HG02970 (cell line): ENCODE measurements around the gene MYO10.
"Not testable (repeated sequence)": the region's sequence is repeated elsewhere in the genome, so short reads cannot be mapped to it uniquely, and the experiment has no call there.

Source experiments
- ATAC-seq: cut with Tn5 transposase; IDR thresholded peaks from one replicate; pipeline ENCODE4 v1.9.1; 2021; ENCODE audit warnings: mild to moderate bottlenecking, moderate library complexity, moderate number of reproducible peaks; ENCODE audit not compliant: unreplicated experiment, low FRiP score

The MYO10 gene

DNA sequence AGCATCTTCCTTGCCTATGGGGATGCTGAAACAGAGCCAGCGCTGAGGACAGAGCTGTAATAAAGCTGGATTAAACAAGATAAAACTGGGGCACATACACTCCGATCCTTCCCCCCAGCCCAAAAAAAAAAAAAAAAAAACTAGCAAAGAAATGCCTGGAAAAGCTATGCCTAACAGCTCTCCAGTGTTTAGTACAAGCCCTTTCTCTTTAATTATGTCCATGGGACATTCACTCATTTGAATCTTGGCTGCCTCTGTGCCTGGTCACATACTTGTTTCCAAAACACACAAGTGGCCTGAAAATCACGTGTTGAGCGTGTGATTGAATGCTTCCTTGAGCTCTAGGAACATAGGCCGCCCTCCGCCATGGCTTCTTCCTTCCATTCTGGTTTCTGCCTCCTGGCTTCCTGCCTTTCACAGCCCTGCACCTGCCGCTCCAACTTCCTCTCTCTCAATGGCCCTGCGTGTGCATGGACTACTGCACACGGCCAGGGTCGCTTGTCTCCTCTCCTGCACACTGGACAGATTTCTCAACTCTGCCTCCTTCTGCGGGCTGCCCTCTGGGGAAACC, 208.2 kb downstream of the MYO10 start:
- no peak for ATAC-seq

DNA sequence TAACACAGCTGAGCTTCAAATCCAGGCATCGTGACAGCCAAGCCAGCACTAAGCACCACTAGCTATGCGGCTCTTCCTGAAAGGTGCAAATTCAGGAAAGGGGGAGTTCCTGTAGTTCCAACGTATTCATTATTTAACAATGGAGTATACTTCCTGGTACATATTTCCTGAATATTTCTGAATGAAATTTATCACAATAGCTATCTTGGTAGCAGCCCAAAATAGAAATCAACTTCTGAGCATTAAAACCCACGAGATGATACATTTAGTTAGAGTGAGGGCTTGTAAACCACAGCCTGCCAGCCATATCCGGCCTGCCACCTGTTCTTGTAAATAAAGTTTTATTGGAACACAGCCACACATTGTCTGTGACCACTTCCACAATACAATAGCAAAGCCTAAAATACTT, 209.5 kb downstream of the MYO10 start:
- ATAC-seq, result no peak

DNA sequence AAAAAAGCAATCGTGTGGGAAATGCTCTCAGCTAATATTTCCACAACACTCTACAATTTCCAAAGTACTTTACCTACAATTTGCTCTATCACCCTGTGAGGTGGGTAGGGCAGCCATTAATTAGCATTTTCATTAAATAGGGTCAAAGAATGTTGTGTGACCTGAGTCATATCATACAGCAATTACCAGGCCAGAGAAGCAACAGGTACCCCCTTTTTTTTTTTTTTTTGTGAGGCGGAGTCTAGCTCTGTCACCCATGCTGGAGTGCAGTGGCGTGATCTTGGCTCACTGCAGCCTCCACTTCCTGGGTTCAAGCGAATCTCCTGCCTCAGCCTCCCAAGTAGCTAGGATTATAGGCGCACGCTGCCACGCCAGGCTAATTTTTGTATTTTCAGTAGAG, 210.5 kb downstream of the MYO10 start:
- no peak for ATAC-seq

DNA sequence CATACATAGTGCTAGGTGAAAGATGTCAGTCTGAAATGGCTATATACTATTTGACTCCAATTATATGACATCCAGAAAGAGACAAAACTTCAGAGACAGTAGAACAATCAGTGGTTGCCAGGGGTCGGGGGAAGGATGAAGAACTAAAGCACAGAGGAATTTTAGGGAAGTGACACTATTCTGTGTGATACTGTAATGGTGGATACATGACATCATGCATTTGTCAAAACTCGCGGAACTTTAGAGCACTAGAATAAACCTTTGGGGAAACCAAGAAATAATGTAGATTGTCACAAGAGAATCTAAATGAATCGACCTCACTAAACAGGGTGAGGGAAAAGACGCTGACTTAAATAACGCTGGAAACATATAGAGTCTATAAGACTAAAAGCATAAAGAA, 212.3 kb downstream of the MYO10 start:
- ATAC-seq, result no peak

DNA sequence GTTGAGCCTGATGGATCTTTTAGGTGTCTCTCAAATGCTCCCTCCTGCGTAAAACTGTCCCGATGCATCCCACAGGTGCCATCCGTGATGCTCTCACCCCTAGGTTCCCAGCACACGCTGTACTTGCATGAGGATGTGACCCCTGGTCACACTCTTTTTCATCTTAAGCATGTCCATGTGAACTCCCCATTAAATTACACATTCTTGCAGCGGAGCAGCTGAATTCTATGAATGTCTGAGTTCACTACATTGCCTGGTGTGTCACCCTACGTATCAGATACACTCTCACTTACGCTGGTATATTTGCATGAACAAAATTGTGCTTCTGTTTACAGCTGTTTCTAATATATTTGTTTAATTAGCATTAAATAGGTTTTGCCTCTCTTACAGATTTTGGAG, 214.0 kb downstream of the MYO10 start:
- ATAC-seq, result no peak

DNA sequence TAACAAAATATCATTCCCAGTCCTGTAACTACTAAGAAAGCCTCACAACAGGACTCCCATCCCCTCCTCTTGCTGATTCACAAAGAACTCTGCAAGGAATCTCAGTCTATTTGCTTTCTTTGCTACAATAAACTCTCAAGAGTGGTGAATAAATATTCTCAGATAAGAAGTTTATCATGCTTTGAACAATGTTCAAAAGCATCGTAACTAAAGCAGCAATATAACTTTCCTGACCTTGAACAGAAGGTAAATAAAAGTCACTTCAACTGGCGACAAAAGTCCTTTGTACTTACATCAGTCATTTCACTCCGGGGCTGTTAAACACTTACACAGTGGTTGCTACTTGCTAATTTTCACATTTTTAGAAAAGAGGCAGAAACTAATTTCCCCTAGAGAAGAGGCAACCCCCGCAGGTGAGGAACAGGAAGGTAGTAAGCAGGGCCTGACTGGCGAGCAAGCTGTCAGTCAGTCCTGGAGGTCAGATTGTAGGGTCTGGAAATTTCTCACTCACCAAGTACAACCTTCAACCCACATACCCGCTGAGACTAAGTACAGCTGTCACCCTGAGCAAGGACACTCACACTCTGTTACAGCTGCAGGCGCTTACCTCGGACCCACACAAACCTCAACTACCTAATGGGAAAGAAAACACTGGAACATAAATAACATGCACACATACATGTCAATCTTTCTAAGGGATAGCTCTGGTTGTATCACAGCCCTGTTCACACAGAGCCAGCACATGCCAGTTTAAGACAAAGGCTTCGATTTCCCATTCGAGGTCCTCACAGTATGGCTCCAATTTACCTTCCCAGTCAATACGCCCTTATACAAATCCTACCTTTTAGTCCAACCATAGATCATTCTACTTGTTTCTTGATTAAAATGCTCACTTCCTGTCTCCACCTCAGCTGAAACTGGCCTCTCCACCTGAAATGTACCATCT, 214.7 kb downstream of the MYO10 start:
- no peak for ATAC-seq

DNA sequence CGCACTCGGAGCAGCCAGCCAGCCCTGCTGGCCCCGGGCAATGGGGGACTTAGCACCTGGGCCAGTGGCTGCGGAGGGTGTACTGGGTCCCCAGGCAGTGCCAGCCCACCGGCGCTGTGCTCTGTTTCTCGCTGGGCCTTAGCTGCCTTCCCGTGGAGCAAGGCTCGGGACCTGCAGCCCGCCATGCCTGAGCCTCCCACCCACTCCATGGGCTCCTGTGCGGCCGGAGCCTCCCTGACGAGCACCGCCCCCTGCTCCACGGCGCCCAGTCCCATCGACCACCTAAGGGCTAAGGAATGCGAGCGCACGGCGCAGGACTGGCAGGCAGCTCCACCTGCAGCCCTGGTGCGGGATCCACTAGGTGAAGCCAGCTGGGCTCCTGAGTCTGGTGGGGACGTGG, 218.1 kb downstream of the MYO10 start:
- ATAC-seq, result not testable (repeated sequence)

DNA sequence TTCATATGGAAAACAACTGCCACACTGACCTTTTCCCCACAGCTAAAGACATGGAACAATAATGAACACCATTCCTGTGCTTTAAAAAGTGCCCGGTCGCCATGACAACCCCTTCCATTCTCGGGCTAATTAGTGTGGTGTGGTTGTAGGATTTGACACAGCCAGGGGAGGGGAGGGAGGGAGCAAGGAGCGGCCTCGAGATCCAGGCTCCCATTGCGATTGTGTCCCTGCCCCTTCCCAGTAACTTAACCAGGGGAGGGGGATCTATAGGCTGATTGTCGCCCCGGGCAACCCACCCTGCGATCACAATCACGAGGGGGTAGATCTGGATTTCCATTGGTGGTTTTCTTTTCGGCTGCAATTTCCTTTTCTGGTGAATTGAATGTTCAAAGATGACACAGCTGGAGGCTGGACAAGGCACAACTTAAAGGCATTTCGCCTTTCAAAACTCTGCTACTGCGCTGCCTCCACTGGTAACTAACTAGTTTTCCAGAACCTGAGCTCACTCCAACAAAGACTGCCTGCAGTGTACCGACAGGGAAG, 222.6 kb downstream of the MYO10 start:
- ATAC-seq, result no peak

DNA sequence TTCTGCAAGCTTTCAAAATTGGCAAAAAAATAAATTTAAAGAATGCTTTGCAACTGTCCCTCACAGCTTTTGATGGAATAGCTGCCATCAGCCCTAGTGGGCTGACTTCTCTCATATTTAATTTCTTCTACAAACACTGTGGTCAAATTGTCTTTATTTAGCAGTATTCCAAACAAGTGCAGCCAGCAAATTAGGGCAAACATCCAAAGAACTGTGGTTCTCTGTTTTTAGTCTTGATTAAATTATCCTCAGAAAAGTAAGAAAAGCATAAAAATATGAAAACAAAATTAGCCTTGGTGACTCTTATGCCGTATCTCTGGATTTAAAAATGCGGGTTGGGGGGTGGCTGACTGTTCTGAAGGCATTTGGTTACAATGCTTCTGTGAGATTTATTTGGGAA, 223.5 kb downstream of the MYO10 start:
- ATAC-seq, result no peak

DNA sequence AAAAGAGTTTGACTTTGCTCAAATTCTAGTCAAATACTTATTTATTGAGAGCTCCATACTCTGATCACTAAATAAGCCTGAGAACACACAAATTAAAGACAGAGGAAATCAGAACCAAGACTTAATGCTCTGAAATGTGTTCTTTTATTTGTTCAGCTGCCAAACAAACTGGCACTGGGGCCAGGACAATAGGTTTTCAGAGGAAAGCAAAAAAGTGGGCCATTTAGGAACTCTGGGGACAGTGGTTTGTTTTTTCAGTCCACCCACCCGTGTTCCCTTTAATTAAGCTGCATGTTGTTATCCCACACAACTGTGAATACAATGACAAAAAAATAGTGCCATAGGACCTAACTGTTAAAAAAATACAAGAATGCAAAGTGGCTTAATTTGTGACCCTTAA, 223.9 kb downstream of the MYO10 start:
- no peak for ATAC-seq

DNA sequence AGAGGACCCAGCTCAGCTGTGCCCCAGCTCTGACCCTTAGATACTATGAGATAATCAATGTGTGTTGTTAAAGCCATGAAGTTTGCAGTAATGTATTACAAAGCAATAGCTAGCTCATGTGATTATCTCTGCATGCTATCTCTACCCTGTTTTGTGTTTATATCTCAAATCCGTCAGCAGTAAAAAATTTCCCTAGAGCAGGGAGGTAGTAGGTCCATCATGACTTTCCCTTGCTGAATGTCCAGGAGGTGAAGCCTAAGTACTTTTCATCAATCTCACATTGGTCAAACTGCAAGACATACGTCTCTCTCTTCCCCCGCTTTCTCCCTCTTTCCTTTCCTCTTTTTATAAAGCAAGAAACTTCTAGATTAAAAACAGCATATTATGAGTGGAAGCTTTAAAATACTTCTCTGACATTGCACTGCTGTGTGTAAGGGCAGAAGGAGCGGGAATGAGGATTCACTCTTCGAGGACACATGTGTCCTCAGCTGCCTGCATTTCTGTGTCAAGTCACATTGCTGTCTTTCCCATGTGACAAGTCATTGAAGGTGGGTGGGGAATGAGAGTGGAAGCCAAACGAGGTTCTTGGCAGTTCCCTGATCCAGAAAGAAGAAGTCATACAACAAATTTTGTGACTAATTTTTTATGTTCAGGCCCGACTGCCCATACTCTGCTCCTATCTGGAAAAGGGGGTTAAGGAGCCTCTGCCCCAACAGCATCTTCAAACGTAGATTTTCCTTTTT, 226.2 kb downstream of the MYO10 start:
- ATAC-seq, result no peak

DNA sequence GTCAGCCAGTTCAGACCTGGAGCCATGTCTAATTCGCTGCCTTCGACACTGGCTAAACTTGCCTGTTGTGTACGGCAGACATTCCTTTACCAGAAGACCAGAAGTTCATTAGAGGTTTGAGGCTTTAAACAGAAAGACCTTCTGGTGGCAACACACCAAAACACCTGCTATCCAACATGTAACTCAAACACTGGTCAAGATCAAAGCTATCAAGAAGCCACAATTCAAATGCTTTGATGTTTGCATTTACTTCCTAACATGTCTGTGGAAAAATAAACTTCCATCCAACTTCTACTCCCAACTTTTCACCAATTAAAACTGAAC, 228.3 kb downstream of the MYO10 start:
- ATAC-seq, result no peak

DNA sequence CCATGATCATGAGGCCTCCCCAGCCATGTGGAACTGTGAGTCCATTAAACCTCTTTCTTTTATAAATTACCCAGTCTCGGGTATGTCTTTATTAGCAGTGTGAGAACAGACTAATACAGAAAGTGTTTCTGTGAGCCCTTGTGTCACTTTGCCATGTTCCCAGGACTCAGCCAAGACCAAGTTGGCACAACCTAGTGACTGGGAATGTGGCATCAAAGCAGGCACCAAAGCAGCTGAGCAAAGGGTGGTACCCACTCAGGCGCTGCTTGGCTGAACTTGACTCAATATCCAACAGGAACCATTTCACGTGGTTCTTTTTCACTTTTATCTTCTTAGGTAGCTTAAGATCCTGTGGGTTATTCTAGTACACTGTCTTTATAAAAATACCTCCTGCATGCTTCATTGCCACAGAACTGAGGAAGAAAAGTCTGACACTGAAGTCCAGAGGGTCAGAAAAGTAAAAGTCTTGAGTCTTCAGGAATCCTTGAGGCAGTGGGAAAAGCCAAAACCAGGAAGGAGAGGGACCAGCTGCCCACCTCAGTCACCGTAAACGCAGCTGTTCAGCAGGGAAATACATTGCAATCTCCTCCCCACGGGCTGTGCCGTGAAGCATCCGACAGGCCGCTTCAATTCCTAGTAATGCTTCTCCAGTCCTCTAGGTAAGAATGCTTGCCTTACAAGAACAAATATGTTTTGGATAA, 228.8 kb downstream of the MYO10 start:
- ATAC-seq, result no peak

DNA sequence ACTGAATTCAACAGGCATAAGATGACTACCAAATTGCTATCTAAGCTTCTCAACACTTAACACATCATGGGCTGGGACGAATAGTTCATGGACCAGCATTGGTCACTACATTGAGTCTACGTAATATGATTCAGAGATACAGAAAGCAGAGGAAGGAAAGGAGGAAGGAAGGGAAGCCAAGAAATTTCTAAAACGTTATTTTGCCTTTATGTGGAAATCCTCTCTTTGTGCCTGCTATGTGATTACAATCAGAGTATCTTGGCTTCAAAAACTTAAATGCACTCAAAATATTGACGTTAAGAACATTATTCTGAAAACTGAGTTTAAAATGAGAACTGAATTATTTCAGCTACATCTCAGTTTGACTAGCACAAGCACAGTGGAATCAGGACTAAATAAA, 231.1 kb downstream of the MYO10 start:
- ATAC-seq, result no peak

DNA sequence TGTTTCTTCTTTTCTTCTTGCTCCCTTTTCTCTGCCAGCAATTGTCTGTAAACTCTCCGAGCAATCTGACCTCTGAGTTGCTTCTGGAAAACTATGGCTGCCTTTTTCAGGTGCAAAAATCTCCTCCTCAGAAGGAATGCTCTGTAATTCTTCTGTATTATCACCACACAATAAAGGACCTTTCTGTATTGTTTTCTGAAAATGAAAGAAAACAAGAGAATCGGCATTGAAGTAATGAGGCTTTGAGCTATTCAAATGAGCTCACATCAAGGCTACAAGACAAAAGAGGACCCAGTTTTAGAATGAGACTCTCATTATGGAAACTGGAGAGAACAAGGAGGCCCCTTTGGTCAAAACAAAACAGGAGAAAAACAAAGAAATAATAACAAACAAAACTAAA, 233.1 kb downstream of the MYO10 start:
- no peak for ATAC-seq

DNA sequence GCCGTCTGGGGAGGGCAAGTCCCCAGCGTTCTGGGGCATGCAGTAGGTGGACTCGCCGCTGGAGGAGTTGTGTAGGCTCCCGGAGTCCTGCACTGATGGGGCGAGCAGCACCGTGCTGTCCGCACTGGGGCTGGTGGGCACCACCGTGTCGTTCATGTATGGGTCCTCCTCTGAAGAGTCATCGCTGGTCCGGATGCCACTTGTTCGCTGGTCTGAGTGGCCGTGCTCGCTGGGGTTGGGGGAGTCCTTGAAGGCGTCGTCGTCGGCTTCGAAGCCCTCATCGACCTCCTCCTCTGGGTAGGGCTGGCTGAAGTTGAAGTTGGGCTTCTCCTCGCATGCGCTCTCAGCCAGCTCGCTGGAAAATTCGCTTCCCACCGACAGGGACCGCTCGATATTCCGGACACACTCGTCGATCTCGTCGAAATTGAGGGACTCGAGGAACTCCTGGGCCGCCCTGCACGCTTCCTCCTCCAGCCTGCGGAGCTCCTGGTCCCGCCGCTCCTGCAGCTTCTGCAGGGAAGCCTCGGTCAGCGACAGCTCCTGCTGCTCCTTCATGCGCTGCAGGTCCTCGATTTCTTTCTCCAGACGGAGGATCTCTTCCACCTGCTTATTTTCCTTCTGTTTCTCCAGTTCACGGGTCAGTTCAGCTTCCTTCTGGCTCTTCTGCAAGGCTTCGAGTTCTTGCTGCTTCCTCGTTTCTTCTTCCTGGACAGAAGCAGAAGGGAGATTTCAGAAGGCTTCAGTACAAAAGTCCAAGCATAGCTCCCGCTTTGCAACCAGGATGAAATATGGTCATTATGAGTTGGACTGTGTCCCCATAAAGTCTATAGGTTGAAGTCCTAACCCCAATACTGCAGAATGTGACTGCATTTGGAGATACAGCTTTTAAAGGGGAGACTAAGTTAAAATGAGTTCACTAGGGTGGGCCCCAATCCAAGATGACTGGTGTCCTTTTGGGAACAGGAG, 234.7 kb downstream of the MYO10 start:
- ATAC-seq, result no peak

DNA sequence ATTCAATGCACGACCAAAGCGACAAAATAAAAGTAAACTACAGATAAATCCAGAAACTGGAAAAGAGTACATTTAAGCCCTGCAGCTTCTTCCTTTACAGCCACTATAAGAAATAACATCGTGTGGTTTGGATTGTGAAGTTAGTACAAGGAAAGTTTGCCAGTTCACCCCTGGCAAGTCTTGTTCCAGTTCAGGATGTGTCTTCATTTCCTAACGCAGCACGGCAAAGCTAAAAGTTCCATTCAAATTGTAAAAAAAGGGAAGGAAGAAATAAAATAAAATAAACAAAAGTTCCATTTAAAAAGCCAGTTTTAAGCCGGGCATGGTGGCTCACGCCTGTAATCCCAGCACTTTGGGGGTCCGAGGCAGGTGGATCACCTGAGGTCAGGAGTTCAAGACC, 236.0 kb downstream of the MYO10 start:
- no peak for ATAC-seq

DNA sequence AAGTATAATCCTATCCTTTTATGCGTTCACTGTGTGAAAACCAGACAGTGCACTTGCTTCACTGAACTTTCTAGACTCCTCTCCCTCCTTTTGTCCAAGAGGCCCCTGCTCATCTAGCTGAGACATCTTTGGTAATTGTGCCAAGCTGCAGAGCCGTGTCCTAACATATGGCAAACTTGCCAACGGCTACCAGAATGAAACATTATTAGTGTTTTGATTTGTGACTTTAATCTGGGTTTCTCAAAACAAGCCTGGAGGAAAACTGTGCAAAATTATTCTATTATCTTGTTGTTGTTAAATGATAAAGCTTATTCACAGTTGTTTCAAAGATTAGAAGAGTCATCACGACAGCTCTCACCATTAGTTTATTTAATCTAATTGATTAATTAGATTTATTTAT, 240.3 kb downstream of the MYO10 start:
- no peak for ATAC-seq

DNA sequence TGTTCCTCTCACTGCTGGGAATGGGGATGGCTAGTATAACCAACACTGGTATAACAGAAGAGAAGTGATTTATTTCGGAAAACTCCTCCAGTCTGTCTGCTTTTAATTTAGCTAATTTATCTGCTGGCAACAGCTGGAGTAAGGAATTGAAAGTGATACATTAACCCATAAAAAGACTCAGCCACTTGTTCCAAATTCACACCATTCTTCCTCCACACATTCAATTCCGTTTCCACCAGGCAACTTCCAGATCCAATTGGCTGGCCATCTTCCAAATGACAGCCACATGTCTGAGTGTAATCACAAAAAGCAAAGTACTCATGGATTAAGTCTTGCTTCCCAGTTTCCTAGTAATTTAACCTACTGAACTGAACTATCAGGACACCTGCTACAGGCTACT, 242.2 kb downstream of the MYO10 start:
- ATAC-seq, result no peak

DNA sequence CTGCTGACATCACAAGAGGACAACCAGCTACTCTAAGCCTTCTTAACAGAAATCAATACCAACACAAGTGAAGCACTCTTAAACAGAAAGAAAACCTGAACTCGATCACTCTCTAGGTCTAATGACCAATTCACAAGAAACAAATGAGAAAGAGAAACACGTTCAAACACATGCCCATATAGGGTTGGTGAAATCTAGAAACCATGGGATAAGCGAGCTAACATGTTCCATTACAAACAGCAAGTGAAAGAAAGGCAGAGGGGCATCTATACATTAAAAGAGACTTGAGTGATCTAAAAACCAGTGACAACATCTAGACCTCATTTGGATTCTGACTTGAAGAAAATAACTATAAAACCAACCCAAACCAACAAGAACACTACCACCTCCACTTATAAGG, 244.4 kb downstream of the MYO10 start:
- no peak for ATAC-seq
